HG02943 (cell line): Measurements from ENCODE around the gene MYO5B.
"Not testable (repeated sequence)": the region's sequence is repeated elsewhere in the genome, so short reads cannot be mapped to it uniquely, and the experiment has no call there.

ENCODE experiments used
- ATAC-seq: cut with Tn5 transposase; IDR thresholded peaks from one replicate; pipeline ENCODE4 v1.9.1; 2021; ENCODE audit warnings: mild to moderate bottlenecking, low read depth, moderate library complexity; ENCODE audit not compliant: unreplicated experiment

The MYO5B gene

GRCh38 chr18:49783631-49784030 lies 411.3 kb downstream of the MYO5B start:
- not testable (repeated sequence) for ATAC-seq

GRCh38 chr18:49778826-49779465 lies 416.0 kb downstream of the MYO5B start:
- no peak for ATAC-seq
